Right hindlimb (tissue), 1 donor: ENCODE results near the gene RNF151.
"Not testable (repeated sequence)": the region's sequence is repeated elsewhere in the genome, so short reads cannot be mapped to it uniquely, and the experiment has no call there.

Experiments used
- DNase-seq: peaks from one replicate; pipeline ENCODE4 v3.0.0-alpha.2; 2018

RNF151 gene, protein sequence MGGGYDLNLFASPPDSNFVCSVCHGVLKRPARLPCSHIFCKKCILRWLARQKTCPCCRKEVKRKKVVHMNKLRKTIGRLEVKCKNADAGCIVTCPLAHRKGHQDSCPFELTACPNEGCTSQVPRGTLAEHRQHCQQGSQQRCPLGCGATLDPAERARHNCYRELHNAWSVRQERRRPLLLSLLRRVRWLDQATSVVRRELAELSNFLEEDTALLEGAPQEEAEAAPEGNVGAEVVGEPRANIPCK

DNA sequence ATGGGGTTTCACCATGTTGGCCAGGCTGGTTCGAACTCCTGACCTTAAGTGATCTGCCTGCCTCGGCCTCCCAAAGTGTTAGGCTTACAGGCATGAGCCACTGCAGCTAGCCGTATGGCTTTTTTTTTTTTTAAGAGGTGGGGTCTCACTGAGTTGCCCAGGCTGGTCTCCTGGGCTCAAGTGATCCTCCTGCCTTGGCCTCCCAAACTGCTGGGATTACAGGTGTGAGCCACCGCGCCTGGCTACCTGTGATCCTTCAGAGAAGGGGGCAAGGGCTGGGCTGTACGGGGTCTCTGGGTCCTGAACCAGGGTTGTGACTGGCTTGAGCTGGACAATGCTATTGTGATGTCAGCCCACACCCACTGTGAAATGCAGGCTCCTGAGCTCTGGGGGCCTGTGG, at the start of gene RNF151:
Gene RNF151, plus strand, starts transcription at position 397 of the 400 bp plus-strand sequence. CDS start 26 bp downstream, outside the sequence.
- DNase-seq: no peak

DNA sequence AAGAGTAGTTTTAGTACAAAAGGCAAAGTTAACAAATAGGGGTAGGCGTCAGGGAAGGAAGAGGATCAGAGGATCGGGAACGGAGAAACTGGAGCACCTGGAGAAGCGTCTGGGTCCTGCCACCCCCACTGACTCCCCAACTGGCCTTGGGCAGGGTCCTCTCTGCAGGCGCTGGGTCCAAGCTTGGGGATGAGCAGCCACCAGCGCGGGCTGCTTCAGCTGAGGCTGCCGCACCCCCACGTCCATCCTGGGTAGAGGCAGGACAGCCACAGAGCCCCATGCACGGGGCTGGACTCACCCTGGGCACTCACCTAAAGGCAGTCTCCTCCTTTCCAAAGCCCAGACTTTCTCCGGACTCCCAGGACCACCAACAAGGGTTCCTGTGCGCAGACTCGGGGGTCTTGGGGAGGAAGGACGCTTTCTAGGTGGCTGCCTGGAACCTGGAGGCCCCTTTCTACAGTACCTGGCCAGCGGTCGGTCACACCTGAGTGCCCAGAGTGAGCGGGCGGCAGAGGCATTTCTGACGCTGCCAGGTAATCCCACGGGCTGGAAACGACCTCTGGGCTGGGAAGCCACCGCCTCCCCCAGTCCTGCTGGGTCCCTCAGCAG, 49.5 kb upstream of the RNF151 start:
- DNase-seq: no peak

DNA sequence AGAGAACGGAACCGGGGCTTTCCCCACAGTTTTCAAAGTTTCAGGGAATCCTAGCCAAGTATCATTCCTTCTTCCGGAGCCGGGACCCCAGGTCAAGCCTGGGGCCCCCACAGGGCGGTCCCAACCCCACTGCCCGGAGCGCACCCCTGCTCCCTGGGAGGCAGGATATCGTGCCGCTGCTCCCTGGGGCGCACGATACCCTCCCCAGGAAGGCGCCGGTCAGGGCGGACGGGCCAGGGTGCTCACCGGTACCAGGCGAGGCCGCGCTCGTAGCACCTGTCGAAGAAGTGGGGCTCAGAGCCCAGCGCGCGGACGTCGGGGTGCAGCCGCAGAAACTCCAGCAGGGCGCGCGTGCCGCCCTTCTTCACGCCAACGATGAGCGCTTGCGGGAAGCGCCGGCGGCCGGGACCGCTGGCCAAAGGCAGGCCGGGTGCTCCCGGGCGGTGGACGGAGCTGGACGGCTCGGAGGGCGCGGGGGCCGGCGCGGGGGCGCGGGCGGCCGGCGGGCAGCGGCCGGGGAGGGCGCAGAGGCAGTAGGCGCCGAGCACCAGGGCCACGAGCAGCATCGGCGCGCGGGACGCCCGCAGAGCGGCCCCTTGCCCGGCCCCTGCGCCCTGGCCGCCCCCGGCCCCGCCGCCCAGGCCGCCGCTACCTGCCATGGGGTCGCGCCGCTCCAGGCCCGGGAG, 48.8 kb upstream of the RNF151 start:
- no peak for DNase-seq

DNA sequence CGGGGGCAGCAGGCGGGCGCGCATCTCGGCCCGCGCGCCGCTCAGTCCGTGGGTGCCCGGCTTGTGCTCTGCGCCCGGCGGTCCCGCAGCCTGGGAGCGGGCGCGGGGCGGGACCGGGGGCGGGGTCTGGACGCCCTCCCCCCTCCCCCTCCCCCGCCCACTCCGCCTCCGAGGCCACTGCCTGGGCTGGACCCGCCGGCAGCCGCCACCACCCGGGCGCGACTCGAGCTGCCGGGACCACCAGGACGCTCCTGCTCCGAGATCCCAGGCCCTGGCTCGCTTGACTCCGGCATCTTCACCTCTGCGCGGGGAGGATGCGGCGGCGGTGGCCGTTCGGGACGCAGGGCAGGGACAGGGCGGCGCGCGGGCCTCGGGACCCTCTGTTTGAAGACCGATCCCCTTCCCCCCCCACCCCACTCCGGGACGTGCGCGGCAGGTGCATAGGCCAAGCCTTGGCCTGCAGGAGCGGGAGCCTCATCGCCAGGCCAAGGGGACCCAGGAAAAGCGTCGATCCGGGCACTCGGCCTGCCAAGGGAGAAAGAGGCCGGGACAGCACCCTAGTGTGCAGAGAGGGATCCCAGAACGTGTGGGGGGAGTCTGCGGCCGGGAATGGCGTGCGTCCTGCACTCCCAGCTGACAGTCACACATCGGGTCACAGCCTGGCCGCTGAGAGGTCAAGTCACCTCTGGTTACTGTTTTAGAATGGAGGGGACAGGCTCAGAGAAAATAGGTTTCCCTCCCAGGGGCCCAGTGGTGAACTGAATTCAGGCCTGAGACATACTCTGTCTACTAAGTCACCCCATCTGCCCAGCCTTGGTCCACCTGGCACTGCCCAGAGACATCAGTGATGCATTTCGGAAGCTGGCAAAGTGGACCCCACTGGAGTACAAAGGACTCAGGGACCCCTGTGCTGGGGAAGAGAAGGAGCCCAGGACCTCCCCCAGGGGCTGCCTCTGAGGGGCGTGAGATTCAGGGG, 48.0 kb upstream of the RNF151 start, which contains the start of gene HS3ST6:
Gene HS3ST6, minus strand, starts transcription at position 65 of the 976 bp plus-strand sequence. CDS start 92 bp downstream, outside the sequence.
- DNase-seq: no peak

DNA sequence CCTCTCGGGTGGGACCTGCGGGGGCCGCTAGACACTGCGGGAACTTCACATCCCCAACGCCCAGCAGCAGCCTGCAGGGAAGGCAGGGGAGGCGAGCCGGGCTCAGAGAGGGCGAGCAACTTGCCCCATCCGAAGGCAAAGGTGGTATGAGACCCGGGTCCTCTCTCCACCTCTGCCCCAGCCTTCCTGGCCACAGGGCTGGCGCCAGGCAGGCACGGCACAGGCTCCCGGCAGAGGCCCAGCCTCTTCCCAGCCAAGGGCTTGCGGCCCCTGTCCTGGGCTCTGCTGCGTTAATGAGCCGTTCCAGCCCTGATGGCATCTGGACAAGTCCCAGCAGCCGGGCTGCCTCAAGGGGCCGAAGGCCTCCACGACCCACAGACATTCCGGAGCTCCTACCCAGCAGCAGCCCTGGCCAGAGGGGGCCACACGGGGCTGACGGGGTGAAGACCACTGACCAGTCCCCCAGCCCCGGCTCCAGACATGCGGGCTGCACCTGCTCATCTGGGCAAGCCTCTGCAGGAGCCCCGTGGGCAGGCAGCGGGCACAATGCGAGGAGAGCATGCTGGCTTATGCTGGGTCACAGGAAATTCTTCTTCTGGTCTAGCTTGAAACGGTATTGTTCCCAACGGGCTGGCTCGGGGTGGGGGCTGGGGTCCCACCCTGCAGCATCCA, 47.2 kb upstream of the RNF151 start:
- DNase-seq: no peak

DNA sequence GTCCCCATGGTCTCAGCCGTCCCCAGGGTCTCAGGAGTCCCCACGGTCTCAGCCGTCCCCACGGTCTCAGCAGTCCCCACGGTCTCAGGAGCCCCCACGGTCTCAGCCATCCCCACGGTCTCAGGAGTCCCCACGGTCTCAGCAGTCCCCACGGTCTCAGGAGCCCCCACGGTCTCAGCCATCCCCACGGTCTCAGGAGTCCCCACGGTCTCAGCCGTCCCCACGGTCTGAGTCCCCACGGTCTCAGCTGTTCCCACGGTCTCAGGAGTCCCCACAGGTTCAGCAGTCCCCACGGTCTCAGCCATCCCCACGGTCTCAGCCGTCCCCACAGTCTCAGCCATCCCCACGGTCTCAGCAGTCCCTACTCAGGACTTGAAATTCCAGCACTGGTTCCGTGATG, 46.5 kb upstream of the RNF151 start:
- DNase-seq: not testable (repeated sequence)

DNA sequence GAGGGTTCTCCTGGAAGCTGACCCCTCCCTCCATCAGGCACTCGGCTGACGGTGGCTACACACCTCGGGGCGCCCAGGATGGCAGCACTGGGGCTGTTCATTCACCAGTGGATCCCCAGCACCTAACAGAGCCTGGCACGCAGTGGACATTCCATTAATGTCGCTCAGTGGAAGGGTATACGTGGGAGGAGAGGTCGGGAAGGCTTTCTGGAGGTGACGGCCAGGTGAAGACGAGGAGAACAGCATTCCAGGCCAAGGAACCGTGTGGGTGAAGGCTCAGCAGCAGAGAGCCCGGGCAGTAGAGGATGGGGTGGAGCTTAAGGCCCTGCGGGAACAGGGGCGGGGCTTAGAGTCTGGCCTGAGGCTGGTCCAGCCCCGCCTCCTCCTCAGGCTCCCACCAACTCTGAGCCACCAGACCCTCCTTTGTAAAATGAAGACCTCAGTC, 45.9 kb upstream of the RNF151 start:
- DNase-seq: no peak

DNA sequence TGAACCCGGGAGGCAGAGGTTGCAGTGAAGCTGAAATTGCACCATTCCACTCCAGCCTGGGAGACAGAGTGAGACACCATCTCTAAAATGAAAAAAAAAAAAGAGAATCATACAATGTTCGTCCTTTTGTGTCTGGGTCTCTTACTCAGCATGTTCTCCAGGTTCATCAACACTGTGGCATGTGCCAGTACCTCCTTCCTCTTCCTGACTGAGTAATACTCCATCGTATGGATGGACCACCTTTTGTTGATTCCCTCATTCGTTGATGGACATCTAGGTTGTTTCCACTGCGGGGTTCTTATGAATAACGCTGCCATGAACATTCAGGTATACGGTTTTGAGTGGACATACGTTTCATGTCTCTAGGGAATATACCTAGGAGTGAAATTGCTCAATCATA, 44.3 kb upstream of the RNF151 start:
- no peak for DNase-seq

DNA sequence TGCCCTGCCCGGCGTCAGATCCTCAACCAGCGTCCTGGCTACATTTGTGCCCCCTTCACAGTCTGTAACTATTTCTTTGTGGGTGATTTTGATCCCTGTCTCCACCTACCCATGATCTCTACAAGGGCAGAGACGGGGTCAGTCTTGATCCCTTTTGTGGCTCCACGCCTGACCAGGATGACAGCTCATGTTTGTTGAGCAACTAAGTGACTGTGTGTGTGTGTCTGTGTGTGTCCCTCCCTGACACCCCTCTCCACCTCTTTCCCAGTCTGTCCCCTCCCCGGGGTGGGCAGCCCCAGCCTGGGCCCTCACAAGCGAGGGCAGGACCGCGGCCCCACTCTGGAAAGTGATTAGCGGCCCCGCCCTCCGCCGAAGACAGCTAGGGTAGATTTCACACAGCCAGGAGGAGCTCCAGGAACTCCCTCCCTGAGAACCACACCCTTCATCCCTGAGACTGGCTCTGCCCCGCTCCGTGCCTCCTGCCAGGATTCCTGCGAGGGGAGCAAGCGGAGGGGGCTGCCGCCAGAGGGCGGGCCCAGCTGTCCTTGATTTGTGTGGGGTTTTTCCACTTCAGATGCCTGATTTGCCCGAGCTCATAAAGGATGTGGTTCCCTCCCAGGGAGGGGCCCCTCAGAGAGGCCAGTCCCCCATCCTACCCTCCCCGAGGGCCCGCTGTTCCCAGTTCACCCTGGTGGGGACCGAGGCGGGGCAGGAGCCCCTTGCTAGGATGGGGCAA, 43.2 kb upstream of the RNF151 start:
- peak; percentile 61 for DNase-seq

DNA sequence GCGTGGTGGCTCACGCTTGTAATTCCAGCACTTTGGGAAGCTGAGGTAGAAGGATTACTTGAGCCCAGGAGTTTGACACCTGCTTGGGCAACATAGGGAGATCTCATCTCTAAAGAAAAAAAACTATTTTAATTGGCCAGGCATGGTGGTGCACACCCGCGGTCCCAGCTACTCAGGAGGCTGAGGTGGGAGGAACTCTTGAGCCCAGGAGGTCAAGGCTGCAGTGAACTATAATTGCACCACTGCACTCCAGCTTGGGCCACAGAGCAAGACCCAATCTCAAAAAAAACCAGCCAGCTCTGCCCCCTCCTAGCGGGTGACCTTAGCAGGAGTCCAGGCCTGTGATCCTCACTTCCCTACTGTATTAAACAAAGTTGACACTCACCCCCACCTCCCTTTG, 42.6 kb upstream of the RNF151 start:
- no peak for DNase-seq

DNA sequence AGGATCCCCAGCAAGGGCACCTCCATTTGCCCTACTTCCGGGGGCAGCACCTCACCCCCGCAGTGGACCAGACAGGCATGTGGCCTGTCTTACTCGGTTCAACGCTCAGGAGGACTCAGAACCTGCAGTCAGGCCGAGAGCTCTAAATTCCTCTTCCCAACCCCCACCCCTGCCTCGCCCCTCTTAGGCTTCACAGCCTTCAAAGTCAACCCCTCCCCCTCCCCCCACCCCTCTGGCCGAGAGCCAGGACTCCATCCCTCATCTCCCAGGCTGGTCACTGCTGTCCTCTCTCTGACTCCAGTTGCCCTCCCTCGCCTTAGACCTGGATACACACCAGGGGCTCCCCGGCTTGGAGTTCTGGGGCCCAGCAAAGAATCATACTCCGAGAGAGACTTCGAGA, 40.4 kb upstream of the RNF151 start:
- DNase-seq: no peak

DNA sequence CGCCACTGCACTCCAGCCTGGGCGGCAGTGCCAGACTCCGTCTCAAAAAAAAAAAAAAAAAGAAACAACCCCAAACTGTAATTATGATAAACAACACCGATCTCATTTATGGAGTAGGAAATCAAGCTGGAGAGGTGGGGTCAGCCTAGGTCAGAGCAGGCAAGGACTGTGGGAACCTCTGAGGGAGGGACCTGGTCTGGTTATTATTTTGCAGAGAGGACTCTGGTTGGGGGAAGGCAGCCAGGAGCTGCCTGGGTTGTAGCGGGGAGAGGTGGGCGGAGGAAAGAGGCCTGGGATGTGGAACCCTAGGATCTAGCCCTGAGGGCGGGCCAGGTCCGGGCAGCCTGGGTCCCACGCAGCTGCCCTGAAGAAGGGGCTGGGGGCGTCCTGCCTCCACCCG, 37.6 kb upstream of the RNF151 start:
- peak; percentile 49 for DNase-seq

DNA sequence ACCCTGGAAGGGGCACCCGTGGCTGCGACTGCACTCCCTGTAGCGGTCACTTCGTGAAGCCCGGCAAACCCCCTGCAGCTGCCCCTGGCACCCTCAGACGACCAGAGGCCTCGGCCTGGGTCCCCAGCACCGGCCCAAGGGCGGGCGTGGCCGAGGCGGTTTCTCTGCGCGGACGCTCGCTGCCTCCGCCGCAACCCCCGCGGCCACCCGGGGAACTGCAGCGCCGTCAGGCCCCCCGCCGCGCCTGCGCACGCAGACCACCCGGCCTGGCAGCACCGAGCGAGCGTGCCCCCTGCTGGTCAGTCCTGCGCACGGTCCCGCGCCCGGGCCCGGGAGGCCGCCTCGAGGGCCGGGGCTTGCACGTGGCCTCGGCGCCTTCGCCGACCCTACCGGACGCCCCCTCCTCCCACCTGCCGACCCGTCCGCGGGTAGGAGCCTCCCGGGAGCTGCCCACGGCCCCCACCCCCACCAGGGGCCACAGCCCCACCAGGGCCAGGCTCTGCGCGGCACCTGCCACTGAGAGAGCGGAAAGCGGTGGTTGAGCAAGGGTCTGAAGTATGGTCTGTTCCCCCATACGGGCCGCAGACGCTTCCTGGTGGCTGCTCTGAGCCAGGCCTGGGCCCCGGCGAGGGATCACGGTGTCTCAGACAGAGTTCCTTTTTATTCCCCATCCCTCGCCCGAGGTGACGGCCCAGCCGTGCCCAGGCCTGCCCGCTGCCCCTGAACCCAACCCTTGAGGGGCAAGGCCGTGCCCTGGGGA, 36.9 kb upstream of the RNF151 start:
- DNase-seq: peak; percentile 93

DNA sequence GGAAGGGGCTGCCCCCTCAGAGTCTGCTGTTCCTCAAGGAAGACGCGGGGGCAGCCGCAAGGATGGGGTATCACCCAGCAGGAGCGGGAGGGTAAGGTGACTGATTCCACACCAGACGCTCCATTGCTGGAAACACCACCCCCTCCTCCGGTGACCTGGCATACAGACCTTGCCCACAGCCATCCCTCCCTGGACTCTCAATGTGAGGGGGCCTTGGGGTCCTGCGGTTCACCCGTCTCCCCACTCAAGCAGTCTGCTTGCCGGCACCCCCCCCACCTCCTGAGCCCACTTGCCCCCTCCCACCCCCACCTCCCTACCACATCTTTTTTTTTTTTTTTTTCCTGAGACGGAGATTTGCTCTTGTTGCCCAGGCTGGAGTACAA, 36.3 kb upstream of the RNF151 start:
- DNase-seq: no peak

DNA sequence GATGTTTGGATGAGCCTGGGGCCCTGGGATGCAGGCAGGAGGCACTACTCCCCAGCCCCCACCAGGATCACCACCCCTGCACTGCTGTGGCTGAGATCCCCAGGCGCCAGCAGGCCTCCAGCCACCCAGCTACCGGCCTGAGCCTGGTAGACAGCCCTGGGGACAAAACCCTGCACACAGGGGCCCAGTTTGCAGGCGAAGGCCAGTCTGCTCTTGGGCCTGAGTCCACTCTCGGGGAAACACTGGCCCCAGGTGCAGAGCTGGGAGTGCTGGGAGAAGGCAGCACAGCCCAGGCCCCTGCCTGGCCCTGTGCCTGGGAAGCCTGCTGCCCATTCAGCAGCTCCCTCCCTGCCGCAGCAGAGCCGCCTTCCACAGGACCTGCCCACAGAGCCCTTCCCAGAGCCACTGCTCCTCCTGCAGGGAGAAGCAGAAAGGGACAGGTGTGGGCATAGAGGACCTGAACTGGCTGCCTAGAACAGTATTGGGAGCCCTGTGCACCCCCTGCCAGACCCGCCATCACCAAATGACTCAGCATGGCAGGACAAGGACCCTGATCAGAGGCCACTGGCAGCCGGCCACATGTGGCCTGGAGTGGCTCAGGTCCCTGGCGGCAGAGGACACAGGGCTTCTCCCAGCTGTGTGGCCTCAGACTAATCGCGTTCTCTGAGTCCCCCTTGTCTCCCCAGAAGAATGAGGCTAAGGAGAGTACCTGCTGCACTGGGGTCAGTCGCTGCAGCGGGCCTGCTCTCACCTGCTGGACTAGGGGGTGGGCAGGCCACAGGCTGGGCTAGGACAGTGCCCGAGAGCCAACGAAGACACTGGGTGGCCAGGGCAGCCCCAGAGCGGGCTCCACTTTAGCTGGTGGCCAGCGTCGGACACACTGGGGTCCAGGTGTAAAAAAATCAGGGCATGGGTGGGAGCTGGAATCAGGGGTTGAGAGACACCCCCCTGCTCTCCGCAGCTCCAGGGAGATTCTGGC, 34.3 kb upstream of the RNF151 start:
- peak; percentile 20 for DNase-seq

DNA sequence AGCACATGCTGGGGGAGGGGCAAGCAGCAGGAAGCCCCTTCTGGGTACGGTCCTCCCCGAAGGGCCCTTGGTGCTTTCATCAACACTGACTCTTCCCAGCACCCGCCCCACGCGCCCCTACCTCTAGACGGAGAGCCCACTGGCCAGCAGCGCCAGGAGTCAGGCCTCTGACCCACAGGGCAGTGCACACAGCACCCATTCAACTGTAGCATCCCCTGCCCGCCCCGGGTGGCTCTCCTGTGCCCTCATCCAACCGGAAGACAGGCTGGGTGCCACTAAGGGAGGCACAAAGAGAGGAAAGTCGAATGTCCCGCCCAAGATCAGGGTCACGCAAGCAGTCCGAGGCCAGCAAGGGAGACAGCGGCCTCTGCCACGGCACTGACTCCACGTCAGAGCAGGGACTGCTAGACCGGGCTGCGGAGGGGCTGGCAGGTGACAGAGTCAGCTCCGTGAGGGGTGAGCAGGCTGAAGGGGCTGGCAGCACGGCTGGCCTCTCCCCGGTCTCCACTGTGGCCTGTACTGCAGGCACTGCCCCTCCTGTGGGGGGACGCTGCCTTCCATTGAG, 33.5 kb upstream of the RNF151 start:
- no peak for DNase-seq

DNA sequence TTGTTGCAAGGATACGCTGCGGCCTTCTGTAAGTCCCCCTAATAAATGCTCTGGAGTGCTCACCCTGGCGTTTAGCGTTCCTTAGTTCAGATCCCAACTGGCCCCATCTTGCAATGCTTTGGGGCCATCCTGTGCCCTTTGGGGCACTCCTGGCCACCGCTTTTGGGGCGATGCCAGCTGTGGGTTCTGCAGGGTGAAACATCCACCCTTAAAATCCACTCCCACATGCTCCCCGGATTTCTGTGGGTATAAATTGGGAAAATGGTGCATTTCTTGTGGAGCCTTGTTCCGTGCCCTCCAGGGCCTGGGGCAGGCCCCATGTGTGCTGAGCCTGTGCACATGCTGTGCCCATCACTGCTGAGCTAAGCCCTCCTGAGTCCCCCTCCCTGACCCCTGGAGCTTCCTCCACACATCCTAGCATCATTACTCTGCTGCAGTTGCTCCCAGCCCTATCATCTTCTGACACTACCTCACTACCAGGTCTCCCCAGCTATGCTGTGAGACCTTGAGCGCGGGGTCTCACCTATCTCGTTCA, 29.6 kb upstream of the RNF151 start:
- no peak for DNase-seq

DNA sequence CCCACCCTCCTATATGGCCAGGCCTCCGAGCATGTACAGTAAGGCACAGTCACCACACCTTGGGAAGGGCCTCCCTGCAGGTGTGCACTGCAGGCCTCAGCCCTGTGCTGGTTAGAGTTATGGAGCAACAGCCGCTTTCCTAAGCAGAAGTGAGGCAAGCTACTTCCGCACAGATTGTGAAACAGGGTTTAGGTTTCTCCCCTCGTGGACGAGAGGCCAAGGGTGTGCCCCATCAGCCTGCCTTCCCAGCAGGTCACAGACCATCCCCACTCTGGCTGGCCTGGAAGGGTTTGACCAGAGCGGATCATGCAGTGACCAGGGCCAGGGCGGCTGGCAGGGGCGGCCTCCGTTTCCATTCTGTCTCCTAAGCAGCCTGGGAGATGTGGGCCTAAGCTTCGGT, 28.3 kb upstream of the RNF151 start:
- DNase-seq: peak; percentile 21

DNA sequence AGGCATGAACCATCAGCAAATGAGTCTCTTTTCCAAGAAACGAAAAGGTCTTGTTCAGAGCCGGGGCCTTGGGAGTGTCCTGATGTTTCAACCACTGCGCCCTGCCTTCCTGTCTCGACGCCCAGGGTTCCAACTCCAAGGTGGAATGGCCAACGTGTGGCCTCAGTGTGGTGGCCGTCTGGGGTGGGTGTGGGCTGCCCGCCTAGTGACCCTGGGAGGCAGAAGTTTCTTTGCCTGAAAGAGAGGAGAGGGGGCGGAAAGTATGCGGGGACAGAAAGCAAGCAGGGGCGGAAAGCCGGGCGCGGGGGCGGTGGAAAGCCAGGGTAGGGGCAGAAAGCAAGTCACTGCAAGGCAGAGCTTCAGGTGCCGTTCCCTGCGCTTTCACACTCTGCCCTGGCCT, 27.7 kb upstream of the RNF151 start:
- DNase-seq: no peak
